Fibroblast of peridontal ligament (primary cell): Measurements from ENCODE around the gene GRID2.
"Not testable (repeated sequence)": the region's sequence is repeated elsewhere in the genome, so short reads cannot be mapped to it uniquely, and the experiment has no call there.

ENCODE experiments used
- DNase-seq: peaks from one replicate; pipeline ENCODE4 v3.0.0-alpha.2; 2010; ENCODE audit errors: extremely low read depth

Gene GRID2

DNA sequence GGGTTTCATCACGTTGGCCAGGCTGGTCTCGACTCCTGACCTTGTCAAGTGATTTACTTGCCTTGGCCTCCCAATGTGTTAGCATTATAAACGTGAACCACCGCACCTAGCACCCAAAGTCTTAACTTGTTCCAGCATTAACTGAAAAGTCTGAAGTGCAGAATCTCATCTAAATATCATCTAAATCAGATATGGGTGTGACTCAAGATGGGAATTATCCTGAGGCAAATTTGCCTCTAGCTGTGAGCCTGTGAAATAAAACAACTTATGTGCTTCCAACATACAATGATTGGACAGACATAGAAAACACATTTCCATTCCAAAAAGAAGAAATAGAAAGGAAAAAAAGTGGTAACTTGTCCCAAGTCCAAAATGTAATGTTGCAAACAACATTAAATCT, 883.7 kb downstream of the GRID2 start:
- DNase-seq, result no peak

DNA sequence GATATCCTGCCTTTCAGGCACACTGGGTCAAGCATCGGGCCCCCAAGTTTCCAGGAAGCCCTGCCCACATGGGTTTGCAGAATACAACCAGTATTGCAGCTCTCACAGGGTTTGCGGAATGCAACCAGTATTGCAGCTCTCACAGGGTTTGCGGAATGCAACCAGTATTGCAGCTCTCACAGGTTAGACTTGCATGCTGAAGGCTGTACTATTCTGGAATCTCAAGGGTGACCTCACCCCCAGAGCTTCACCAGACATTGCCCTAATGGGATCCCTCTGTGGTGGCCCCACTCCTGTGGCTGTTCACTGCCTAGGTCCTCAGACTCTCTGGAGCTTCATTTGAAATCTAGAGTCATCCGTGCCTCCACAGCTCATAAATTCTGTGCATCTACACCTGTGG, 884.1 kb downstream of the GRID2 start:
- DNase-seq, result no peak

DNA sequence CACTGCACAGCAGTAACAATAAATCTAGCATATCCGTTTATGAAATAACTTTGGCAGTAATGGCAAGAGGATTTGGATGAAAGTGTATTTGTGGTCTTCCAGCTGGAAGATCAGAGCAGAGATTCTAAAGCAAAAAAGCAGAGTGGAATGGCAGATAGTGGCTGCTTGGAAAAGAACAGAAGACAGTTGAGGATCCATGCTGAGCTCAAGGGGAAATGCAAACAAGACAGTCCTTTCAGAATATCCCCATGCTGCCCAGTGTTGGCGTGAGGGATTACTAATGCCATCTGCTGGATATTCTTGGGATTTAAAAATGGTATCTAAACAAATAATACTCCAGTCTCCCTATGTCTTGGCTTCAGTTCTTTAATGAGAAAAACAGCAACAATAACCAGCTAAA, 895.7 kb downstream of the GRID2 start:
- DNase-seq, result peak; percentile 31

DNA sequence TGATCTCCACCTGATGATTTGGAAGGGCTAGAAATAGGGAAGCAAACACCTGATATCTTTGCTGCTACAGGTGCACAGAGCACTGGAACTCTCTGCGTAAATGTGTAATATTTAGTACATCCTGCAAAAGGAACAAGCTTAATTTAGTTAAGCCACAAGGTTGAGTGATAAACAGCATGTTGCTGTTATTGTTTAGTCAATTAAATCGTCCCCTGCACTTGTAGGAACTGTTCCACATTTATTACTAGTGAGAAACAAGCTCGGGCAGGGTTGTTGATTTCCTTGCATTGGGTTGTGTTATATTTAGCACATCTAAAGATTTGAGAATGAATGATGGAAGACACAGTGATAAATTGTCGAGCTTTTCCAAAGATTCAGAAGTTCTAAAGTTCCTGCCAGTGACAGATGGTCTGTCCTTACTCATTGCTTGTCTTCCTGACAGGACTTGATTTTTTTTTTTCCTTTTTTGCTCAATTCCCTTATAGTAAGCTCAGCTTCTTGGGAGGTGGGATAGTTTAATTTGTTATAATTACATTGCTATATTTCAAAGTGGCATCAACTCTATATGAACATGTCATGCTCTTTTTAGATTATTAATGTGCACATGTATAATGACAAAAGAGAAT, 897.8 kb downstream of the GRID2 start:
- no peak for DNase-seq

DNA sequence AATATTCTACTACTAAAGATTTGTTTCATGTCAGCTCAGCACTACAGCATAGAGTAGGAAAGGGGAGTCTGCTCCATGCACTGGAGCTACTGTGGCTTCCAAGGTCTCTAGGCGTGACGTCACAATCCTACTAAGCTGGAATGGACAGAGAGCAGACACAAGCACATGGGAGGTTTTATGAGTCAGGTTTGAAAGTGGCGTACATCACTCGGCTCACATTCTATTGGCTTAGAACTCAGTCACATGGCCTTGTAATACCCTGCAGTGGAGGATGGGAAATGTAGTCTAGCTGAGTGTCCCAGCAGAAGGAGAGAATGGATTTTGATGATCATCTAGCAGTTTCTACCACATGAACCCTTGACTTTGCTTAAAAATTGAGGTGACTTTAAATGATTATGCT, 899.9 kb downstream of the GRID2 start:
- DNase-seq, result no peak

DNA sequence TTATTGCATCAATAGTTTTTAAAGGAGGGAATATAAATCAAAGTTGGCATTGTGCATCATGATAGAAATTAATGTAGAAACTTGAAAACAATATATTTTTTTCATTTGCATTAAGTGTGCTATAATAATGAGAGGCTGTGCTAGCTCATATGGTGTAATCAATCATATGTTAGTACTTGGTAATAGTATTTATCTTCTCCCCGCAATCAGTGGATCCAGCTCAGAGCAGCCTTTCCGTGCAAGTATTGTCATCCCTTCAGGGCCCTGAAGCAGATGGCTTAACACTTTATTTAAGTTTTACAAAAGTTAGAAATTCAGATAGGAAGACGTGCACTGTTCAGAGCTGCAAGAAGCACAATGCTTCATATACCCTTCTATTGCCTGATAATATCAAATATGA, 908.5 kb downstream of the GRID2 start:
- no peak for DNase-seq

DNA sequence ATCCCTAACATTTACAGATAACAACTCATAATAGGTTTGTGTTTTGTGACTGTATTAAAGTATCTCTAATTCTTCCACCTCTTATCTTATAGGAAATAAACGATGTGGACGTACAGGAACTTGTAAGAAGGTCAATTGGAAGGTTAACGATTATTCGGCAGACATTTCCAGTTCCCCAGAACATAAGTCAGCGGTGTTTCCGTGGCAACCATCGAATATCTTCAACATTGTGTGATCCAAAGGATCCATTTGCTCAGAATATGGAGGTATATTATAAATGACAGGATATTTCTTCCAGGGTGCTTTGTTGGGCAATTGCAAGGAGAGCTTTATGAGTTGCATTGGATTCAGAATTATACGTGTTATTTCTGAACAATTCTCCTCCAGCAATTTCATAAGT, 912.9 kb downstream of the GRID2 start:
- no peak for DNase-seq

DNA sequence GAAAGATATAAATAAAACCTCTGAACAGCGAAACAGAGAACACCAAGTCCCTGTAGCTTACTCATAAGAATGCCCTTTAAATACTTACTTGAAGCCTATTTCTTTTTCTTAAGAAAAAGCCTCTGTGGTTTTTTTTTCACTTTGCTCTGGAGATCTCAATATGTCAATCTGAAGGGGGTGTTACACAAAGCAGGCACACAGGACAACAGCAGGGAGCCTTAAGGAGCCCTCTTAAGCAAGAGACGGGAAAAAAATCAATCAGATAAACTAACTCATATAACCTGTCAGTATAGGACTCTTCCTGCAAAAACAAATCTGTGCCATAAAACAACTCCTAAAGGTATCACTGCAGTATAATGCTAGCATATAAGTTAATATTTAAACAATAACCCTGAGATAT, 913.7 kb downstream of the GRID2 start:
- no peak for DNase-seq

DNA sequence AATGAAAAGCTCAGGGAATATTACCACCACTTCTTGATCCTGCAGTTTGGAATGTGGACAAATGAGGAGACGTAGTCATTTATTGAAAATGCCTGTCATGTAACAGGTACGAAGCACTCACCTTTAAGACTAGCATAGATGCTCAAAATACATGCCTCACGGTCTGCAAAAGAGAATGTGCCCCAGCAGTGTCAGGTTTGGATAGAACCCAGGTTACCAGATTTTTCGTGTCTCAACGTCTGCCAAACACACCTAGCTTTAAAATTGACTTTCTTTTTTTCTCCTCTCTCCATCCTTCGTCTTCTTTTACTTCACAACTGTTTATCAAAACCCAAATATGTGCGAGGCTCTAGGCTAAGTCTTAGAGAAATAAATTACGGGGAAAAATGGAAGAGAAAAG, 918.0 kb downstream of the GRID2 start:
- DNase-seq, result no peak

DNA sequence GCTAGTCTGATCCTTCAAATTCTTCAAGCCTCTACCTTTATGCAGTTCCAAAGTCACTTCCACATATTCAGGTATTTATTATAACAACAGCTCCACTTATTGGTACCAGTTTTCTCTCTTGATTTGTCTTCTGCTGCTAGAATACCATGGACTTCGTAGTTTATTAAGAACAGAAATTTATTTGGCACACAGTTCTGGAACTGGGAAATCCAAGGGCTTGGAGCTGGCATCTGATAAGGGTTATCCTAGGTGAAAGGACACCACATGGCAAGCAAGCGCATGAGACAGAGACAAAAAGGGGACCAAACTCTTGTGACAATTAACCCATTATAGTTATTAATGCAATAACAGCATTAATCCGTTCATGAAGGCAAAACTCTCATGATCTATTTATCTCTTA, 924.3 kb downstream of the GRID2 start:
- DNase-seq, result no peak

DNA sequence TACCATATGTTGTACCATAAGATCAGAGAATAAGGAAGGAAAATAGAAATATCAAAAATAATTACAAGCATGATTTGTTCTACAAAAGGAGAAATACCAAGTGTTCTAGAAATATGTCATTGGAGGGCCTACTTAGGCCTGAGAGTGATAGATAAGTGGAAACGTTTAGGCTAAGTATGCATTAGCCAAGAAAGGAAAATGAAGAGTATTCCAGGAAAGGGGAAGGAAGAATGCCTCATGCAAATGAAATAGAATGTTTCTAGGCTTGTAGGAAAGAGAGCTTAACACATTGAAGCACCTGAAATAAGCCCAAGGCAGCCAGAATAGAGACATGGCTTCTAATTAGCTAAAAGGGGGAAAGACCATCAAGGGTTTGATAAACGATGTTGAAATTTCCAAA, 929.1 kb downstream of the GRID2 start:
- no peak for DNase-seq

DNA sequence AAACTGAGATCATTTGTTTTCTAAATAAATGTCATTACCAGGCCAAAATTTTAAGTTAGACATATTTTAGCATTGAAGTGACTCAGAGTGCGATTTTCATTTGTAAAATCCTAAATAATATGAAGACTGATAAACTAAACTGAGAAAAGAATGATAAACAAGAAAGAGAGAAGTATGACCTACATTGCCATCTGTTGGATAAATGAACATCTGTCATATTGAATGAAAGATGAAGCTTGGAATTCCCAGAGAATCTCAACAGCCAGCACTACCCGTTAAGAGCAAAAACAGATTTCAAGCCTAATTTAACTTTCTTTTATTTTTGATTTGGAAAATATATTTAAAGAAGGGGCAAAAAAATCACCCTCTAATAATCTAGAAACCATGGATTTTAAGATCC, 933.8 kb downstream of the GRID2 start:
- DNase-seq, result no peak

DNA sequence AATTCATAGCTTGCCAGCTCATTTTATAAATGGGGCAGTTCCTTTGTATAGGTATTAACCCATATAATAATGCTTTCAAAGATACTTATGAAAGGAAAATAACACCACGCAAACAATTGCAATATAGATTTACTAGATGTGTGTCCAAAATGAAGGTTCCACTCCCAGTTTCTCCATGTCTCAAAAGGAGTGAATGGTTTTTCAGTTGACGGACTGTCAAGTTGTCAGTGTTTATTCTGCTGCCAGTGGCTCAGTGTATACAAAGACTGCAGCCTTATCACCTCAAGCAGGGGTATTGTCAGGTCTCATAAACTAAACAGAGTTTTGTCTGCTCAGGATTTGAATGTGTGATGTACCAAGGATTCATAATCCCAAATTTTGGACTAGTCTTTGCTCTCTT, 939.5 kb downstream of the GRID2 start:
- no peak for DNase-seq

DNA sequence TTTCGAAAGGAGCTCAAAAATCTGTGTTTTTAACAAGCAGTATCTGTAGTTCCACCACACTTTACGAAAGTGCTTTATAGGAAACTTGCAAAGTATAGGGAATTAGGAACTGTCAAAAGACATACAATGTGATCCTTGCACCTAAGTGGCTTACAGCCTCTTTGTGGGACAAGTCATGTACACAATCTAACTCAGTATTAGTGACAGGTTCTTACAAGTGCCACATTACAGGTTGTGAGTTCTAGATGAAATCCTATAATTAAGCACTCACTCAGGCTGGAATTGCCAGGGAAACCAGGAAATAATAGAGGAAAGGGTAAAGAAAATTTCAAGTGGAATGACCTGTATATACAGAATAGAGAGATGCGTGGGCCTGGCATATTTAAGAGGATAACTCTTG, 957.4 kb downstream of the GRID2 start:
- no peak for DNase-seq

DNA sequence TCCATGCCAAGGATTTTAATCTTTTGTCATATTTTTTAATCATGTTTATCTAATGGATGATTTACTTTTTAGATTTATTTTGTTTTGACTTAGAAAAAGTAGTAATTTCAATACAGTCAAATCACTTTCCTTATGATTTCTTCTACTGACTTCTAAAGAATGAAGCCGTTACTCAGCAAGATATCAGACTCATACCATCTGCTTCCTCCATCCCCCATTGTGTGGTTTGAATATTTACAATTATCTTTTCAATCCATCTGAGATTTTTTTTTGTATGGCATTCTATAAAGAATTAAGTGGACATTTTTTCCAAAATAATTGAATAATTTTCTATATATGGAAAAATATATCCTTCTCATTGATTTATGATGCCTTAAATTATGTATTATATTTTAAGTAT, 959.4 kb downstream of the GRID2 start:
- DNase-seq, result no peak

DNA sequence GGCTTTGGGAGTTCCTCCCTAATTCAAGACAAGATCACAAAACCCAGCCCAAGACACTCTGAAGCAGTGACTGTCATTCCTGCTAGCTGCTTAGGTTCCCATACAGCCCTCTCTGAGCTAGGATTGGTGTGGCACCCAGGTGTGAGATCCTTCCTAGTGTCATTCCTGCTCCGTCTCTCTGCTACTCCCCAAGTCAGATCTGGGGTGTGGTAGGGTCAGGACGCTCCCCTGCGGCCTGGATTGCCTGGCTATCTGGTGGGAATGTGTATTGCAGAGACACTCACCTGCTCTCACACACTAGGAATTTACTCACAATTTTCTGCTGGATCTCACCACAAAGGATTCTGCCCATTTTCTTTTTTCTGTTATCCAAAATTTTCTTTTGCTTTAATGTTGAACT, 964.0 kb downstream of the GRID2 start:
- DNase-seq, result no peak

DNA sequence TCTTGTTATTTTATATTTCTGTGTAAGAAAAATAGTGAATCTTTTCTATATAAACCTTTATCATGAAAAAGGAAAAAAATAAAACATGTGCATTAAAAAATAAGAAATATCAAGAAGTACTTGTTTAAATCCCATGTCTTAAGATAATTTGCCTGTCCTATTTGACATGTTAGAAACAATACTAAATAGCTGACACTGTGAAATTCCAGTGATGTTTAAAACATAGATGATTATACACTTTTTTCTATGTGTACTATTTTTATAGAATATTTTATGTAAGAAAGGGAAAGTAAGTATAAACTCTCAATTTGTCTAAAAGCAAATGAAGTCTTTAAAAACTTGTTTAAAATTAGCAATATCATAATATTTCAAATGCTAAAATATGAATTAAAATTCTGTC, 981.6 kb downstream of the GRID2 start:
- DNase-seq, result no peak

DNA sequence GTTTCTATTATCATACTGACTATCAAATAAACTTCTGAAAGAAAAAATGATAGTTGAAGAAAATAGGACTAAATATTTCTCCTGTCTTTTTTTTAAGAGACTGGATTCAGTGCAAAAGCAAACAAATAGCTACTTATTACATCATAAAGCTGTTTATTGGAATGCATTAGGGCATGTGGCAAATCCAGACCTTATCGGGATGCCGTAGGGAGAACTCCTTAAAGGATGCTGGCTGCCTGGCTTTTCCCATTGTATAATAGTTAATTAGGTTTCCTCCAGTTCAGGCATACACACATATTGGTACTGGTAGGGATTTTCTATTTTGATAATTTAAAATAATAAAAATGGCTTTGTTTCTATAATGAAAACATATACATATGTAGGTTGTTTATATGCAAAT, 985.5 kb downstream of the GRID2 start:
- no peak for DNase-seq

DNA sequence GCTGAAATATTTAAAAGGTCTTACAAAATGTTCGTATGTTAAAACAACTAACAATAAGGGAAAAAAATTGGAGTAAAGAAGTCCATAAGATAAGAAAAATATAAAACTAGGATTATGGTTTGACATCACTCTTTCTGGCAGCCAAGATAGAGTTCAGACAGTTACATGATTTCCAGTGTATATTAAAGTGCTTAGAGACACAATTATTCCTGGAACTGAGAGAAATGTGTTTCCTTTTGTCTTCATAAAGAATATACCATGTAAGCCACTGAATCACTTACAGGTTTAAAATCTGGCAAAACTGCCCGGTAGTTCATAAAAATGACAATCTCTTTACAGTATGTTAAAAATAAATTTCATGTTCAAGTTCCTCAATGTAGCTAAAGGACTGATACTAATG, 986.1 kb downstream of the GRID2 start:
- no peak for DNase-seq

DNA sequence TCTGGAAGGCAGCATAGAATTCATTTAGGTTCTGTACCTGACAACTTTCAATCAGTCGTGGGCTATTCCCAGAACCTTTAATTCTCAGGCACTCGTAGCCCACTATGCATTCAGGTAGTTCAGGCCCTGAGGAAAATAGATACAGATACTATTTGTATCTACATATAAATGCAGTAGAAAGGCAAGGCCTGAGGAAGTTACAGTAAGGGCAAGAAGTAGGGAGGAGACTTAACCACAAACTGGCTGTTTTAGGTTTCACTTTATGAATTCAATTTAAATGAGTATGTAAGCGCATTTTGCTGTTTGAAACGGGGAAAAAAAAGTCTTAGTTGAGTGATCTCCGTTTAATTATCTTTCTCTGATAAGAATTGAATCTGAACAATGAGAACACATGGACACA, 995.4 kb downstream of the GRID2 start:
- DNase-seq, result no peak

DNA sequence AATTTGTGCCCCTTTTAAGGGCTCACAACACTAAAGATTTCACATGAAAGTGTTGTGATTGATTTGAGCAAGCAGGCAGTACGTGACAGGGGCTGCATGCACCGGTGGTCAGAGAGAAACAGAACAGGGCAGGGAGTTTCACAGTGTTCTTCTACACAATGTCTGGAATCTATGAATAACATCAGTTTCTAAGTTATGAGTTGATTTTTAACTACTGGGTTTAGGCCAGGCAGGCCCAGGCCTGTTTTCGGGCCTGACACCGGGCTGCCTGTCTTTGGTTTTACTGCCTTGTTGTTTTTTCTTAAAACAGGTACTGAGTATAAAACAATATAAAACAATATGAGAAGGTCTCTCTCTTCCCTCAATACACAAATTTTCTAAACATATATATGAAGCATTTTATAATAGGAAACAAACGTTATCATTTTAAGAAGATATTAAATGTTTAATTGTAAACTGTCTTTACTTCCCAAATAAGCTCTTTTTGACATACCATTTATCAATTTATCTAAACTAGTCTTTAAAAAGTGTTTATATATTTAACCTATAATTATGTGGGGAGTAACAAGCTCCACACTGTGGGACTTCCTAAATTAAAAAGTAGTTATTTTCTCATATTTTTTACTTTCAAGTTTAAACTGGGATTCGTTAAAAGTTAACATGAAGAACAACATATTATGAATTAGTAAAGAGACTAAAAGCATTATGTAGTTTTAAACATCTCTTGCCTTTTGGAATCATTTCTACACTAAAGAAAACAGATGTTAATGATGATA, 997.2 kb downstream of the GRID2 start:
- DNase-seq, result not testable (repeated sequence)

DNA sequence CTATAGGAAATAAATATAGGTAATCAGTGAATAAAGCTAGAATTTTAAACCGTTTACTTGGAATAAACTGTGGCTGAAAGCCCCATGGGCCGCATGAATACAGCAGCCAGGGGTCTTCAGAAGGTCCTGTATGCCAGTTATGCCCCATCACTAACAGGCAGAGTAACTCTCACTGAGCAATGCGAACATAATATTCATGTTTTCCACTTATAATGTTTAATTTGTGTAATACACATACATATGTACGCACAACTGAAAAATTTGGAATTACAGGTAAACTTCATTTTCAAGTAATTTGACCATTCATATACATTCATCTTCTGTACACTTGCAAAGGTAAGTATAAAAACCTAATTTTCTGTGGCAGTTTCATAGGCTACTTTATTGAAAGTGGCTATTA, 998.5 kb downstream of the GRID2 start:
- DNase-seq, result no peak

DNA sequence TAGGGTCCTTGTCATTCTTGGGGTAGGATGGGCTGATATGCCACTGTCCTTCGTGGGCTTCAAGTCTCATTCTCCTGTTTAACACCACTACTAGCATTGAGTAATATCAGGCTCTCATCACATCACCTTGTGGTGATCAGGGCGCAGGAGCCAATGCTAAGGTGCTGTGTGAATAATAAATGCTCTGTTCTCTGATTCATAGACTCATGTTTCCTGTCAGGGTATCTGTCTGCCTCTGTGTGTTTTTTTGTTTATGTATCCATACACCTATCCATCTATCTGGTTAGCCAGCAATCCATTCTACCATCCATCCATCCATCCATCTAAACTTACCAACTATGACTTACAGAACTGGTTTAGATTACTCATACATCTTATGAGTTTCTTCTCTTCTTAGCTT, 999.7 kb downstream of the GRID2 start:
- no peak for DNase-seq

DNA sequence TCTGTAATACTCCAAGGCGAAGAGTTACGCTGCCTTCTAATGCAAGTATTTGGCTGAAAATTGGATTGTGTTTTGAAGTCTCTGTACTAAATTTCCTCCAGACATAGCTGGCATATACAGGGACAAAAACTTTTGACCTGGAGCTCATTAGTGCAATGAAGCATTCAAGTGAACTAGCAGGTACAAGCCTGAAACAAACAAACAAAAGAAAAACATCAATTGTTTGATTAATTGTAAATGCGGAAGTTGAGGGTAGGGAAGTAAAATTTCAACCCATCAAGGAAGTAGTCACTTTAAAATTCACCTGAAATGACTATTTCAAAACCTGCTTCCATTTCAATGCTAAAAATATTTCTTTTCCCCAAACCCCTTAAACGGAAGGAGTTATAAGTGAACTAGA, 1008.5 kb downstream of the GRID2 start:
- no peak for DNase-seq
